HepG2 (cell line): ENCODE data around the gene SRR. TPM values are rescaled to one million over a fixed set of nuclear protein-coding genes. Genes with fewer than 3 reads are reported as not detected.

ENCODE experiments used
- DR1 ChIP-seq: sonication (generic); formaldehyde crosslinking; IDR thresholded peaks from 2 replicates; pipeline ENCODE4 v1.8.0; 2021; ENCODE audit warnings: mild to moderate bottlenecking, missing genetic modification reagents, inconsistent platforms
- ELF1 ChIP-seq: sonication (generic); formaldehyde crosslinking; IDR thresholded peaks from 2 replicates; pipeline ENCODE4 v1.4.0; 2020; ENCODE audit warnings: missing genetic modification reagents
- FOXA1 ChIP-seq, 2 experiments: fragments of 450-650 bp in 1 of 2; sonication (generic) in 1 of 2; formaldehyde crosslinking in 1 of 2; IDR thresholded peaks; 2 replicates each; pipeline versions ENCODE4 v1.4.0 to v1.6.1; 2016 to 2020; ENCODE audit warnings: missing genetic modification reagents in 1 of 2
- GFI1 ChIP-seq: sonication (generic); formaldehyde crosslinking; IDR thresholded peaks from 2 replicates; pipeline ENCODE4 v1.5.0; 2020; ENCODE audit warnings: missing genetic modification reagents, mild to moderate bottlenecking, borderline replicate concordance
- KLF12 ChIP-seq: sonication (generic); formaldehyde crosslinking; IDR thresholded peaks from 2 replicates; pipeline ENCODE4 v1.4.0; 2020; ENCODE audit warnings: missing genetic modification reagents, borderline replicate concordance
- MYC ChIP-seq: sonication (generic); formaldehyde crosslinking; IDR thresholded peaks from 2 replicates; pipeline ENCODE4 v1.9.0; 2021; ENCODE audit warnings: missing genetic modification reagents, borderline replicate concordance
- NFAT5 ChIP-seq: sonication (generic); formaldehyde crosslinking; IDR thresholded peaks from 2 replicates; pipeline ENCODE4 v1.4.0; 2020; ENCODE audit warnings: missing genetic modification reagents
- PATZ1 ChIP-seq: sonication (generic); formaldehyde crosslinking; IDR thresholded peaks from 2 replicates; pipeline ENCODE4 v1.4.0; 2020; ENCODE audit warnings: missing genetic modification reagents
- SAP130 ChIP-seq: IDR thresholded peaks from 2 replicates; pipeline ENCODE4 v1.6.1; 2016; ENCODE audit warnings: low read depth
- ZMYM4 ChIP-seq: sonication (generic); formaldehyde crosslinking; IDR thresholded peaks from 2 replicates; pipeline ENCODE4 v1.8.1; 2023; ENCODE audit warnings: mild to moderate bottlenecking, missing genetic modification reagents
- ZNF124 ChIP-seq: sonication (generic); formaldehyde crosslinking; IDR thresholded peaks from 2 replicates; pipeline ENCODE4 v1.4.0; 2020; ENCODE audit warnings: missing genetic modification reagents
- ZNF235 ChIP-seq: sonication (generic); formaldehyde crosslinking; IDR thresholded peaks from 2 replicates; pipeline ENCODE4 v1.8.1; 2023; ENCODE audit warnings: mild to moderate bottlenecking, missing genetic modification reagents, borderline replicate concordance
- ZNF33A ChIP-seq: sonication (generic); formaldehyde crosslinking; IDR thresholded peaks from 2 replicates; pipeline ENCODE4 v1.5.1; 2020; ENCODE audit warnings: missing genetic modification reagents, mild to moderate bottlenecking, moderate library complexity, borderline replicate concordance
- ZNF501 ChIP-seq: sonication (generic); formaldehyde crosslinking; IDR thresholded peaks from 2 replicates; pipeline ENCODE4 v1.5.1; 2020; ENCODE audit warnings: mild to moderate bottlenecking, moderate library complexity, missing genetic modification reagents
- ZNF749 ChIP-seq: sonication (generic); formaldehyde crosslinking; IDR thresholded peaks from 2 replicates; pipeline ENCODE4 v1.8.0; 2022; ENCODE audit warnings: mild to moderate bottlenecking, missing genetic modification reagents, moderate library complexity, borderline replicate concordance
- ZSCAN25 ChIP-seq: sonication (generic); formaldehyde crosslinking; IDR thresholded peaks from 2 replicates; pipeline ENCODE4 v1.8.0; 2022; ENCODE audit warnings: mild to moderate bottlenecking, missing genetic modification reagents
- polyA plus RNA-seq, 8 experiments: library from polyadenylated mRNA; depleted of rRNA in 3 of 8; stranded (reverse) in 7 of 8; unstranded in 1 of 8; fragments of >200 nt; fragmentation: Illumina TruSeq in 4 of 8; extraction: Trizol in 4 of 8; gene quantifications; 2 replicates each; pipeline versions ENCODE4 v1.2.1 to v1.2.3, GENCODE V29; 2011 to 2016; ENCODE audit warnings: low read depth in 4 of 8, missing spikeins in 1 of 8, mixed read lengths in 1 of 8; ENCODE audit not compliant: insufficient read depth in 1 of 8
- total RNA-seq, 5 experiments: library from RNA; depleted of rRNA; stranded (reverse); fragments of >200 nt; fragmentation: Illumina TruSeq; extraction: Trizol; gene quantifications; 2 replicates each; pipeline ENCODE4 v1.2.3, GENCODE V29; 2016; ENCODE audit warnings: low read depth in 1 of 5

The SRR gene
- total and polyA plus RNA-seq, 2 of the 13 experiments (the other 11 are each of a cell fraction or from before 2014, with no cell fraction given), result 3.6 to 7.8 TPM

- TF ChIP-seq ZMYM4 (peak; percentile 62), ZNF749 (CRISPR knock-in tag) (peak; percentile 74), DR1 (CRISPR knock-in tag) (peak; percentile 78), ZNF501 (peak; percentile 91), FOXA1 (IDR thresholded peaks at IDR 0.05) (no peak), FOXA1 (CRISPR knock-in tag; IDR thresholded peaks at IDR 0.05) (peak; percentile 2; the same call in 1 of the 2 replicates), ZSCAN25 (CRISPR knock-in tag) (peak; percentile 2; the same call in 1 of the 2 replicates), PATZ1 (CRISPR knock-in tag) (peak; percentile 64; the same call in 1 of the 2 replicates), SAP130 (CRISPR knock-in tag) (peak; percentile 93), NFAT5 (CRISPR knock-in tag) (peak; percentile 84; the same call in 1 of the 2 replicates), GFI1 (peak; percentile 72; the same call in 1 of the 2 replicates), ZNF33A (no peak), ELF1 (CRISPR knock-in tag) (peak; percentile 74), ZNF235 (CRISPR knock-in tag) (no peak), KLF12 (peak; percentile 69; the same call in 1 of the 2 replicates), ZNF124 (peak; percentile 27; the same call in 1 of the 2 replicates), MYC (peak; percentile 99)
Measured at GRCh38 chr17:2336215-2336851, 32.6 kb downstream of the SRR start, which contains the start of gene TSR1 (continued).
